Middle frontal gyrus (tissue), 1 donor: ENCODE measurements around the gene DICER1.
"Not testable (repeated sequence)": the region's sequence is repeated elsewhere in the genome, so short reads cannot be mapped to it uniquely, and the experiment has no call there.

ENCODE experiments used
- DNase-seq: peaks from one replicate; pipeline ENCODE4 v3.0.0-alpha.2; 2015; ENCODE audit warnings: low spot score; ENCODE audit errors: extremely low spot score

The DICER1 gene, protein sequence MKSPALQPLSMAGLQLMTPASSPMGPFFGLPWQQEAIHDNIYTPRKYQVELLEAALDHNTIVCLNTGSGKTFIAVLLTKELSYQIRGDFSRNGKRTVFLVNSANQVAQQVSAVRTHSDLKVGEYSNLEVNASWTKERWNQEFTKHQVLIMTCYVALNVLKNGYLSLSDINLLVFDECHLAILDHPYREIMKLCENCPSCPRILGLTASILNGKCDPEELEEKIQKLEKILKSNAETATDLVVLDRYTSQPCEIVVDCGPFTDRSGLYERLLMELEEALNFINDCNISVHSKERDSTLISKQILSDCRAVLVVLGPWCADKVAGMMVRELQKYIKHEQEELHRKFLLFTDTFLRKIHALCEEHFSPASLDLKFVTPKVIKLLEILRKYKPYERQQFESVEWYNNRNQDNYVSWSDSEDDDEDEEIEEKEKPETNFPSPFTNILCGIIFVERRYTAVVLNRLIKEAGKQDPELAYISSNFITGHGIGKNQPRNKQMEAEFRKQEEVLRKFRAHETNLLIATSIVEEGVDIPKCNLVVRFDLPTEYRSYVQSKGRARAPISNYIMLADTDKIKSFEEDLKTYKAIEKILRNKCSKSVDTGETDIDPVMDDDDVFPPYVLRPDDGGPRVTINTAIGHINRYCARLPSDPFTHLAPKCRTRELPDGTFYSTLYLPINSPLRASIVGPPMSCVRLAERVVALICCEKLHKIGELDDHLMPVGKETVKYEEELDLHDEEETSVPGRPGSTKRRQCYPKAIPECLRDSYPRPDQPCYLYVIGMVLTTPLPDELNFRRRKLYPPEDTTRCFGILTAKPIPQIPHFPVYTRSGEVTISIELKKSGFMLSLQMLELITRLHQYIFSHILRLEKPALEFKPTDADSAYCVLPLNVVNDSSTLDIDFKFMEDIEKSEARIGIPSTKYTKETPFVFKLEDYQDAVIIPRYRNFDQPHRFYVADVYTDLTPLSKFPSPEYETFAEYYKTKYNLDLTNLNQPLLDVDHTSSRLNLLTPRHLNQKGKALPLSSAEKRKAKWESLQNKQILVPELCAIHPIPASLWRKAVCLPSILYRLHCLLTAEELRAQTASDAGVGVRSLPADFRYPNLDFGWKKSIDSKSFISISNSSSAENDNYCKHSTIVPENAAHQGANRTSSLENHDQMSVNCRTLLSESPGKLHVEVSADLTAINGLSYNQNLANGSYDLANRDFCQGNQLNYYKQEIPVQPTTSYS (N-terminal part only)

DNA sequence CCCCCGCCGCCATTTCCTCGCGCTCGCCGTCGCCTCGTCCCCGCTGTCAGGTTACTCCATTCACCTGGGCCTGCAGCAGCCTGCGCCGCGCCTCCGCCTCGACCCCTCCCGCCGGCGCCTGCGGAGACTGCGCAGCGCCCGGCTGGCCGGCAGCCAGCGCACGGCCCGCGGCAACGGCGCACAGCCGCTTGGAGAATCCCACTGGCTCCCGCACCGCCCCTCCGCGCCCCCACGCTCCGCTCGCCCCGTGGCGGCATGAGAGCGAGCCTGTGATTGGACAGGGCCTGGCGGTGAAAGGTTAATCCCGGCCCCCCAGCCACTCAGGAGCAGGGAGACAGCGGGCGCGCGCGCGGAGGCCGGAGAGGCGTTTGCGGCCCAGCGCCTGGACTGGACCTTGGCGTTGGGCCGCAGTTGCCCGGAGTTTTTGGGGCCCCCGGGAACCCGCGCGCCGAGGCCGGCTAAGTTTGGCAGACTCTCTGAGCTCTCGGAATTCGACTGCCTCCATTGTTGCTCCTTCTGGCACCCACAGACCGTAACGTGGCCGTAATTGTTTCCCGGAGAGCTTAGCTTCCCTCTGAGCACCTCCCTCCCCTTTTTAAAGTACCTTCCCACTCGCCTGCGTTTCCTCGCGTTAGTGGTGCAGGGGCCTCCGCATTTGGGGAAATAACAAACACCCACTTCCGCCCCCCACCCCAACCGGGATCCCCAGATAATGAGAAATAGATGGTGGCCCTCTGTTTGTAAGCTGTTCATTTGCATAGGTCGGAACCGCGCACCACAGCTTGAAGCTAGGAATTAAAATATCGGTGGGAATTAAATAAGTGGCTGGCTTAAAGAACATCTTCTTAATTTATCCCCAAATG is at the start of gene DICER1:
Gene DICER1 (minus strand): TSS at position 203 of the 863 bp plus-strand sequence. CDS start 24,071 bp downstream, outside the sequence.
- peak; percentile 94 for DNase-seq

DNA sequence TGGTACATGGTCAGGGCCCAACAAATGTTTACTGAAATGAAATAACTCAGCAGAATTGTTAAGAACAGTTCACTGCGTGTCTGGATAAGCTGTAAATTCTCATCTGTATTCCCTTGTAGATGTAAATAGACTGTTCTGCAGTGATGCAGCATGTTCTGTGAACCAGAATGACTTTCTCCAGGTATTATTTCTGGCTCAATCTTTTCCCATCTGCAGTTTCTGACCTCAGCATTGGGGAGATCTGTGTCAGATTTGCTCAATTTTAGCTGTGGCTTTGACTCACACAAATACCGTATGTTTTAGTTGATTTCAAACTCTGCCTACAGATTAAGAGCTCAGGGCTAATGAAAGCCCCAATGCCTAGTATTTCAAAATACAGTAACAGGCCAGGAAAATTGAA is 49.2 kb upstream of the DICER1 start:
- no peak for DNase-seq

DNA sequence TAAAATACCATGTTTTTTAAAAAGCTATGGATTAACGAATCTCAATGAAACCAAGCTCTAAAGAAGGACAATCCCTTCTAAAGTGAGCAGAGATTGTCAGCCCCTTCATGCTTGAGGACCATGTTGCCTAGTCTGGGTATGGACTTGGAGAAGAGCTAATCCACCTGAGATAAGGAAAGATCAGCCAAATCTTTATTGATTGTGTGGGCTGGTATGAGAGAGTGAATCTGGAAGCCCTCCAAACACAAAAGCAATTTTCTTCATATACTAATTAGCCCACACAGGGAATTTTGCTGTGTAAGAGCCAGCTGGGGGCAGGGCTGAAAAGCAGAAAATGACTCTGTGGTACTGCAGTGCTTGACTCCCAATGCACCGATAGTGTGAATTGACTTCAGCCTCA is 47.4 kb upstream of the DICER1 start:
- DNase-seq: no peak

DNA sequence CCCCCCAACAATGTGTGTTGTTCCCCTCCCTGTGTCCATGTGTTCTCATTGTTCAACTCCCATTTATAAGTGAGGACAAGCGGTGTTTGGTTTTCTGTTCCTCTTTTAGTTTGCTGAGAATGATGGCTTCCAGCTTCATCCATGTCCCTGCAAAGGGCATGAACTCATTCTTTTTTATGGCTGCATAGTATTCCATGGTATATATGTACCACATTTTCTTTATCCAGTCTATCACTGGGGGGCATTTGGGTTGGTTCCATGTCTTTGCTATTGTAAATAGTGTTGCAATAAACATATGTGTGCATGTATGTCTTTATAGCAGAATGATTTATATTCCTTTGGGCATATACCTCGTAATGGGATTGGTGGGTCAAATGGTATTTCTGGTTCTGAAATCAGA is 44.4 kb upstream of the DICER1 start:
- not testable (repeated sequence) for DNase-seq

DNA sequence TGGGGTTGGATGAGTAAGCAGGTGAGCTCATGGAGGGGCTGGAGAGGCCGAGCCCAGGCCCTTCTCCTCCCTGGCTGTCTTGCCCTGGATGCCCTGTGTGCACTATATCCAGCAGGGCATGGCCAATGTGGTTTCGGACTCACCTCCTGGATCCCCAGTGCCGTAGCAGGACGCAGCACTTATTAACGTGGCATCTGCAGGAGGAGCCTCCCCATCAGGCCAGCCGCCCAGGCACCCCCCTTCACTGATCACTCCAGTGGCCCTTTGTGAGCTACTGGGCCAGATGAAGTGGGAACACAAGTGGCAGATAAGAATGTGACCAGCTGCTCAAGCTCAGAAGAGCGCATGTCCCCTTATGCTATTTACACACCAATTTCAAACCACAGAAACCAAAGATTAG is 43.1 kb upstream of the DICER1 start:
- no peak for DNase-seq

DNA sequence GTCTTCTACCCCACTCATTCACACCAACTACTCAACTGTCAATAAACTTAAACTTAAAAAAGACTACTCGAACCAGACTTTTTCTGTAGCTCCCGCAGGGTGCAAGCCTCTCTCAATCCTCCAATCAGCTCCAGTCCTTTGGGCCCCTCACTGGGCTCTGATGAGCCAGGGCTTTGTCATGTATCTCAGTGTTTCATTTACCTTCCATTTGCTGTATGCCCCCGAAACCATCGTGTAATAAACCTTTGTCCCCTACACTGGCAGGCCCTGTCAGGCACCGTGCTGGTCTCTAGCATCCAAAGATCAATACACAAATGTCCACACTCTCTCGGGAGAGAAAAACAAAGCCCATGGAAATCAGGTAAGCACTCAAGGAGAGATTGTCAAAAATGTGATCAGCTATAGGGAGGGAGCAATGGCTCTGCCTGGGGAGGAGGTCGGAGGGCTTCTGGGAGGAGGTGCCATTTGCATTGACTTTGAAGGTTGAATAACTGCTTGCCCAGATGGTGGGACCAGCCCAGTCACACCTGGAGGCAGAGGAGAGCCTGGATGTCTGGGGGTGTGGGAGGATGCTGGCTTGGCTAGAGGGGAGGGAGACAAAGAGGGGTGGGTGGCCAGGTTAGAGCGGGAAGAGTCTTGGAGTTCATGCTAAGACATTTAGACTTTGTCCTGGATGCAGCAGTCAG is 42.1 kb upstream of the DICER1 start:
- DNase-seq: no peak

DNA sequence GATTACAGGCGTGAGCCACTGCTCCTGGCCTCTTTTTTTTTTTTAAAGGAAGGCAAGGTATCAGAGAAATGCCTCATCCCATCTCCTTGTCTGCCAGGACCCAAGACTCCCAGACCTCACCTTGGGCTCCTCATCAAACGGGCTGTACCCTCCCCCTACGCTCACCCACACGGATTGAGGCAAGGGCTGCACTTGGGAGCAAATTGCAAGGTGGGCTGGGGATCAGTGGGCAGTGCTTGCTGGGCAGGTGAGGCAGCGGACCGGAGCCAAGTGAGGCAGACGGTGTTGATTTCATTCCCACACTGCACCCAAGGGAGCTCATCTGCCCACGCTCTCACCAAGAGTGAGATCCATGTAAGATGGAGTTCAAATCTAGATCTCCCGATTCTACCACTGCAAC is 41.0 kb upstream of the DICER1 start:
- no peak for DNase-seq

DNA sequence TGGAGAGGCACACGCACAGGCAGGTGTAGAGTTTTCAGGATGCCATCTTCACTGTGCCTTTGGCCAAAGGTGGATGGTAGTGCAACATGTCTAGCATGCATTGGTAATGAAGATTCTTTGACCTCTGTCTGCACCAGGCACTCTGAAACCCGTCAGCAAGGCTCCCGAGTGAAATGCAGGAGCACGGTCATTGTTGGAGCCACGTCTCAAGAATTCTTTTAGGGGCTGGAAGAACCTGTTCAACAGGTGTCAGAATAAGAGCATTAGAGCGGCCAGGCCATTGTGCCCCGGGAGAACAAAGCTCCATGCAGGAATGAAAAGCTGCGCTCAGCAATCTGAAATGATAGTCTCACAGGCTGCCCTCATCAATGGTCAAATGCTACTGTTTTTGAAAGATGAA is 40.2 kb upstream of the DICER1 start:
- no peak for DNase-seq

DNA sequence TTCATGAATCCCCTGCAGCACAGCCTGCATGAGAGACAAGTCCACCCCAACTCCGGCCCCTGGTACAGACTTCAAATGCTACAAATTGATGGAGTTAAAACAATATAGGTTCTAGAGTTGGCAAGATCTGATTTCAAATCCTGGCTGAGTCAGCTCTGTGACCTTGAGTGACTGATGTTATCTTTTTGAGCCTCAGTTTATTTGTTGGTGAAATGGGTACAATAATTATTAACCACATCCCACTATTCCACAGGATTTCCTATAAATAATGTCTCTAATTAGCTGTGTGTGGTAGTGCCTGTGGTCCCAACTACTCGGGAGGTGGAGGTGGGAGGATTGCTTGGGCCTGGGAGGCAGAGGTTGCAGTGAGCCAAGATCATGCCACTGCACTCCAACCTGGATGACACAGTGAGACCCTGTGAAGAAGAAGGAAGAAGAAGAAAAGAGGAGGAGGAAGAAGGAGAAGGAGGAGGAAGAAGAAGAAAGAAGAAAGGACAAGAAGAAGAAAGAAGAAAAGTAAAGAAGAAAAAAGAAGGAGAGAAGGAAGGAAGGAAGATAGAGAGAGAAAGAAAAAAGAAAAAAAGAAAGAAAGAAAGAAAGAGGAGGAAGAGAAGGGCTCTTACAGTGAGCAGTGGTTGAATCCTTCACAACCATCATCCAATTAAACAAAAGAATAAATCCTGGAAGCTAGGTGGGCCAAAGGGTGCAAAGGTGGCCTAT is 39.7 kb upstream of the DICER1 start:
- DNase-seq: no peak

DNA sequence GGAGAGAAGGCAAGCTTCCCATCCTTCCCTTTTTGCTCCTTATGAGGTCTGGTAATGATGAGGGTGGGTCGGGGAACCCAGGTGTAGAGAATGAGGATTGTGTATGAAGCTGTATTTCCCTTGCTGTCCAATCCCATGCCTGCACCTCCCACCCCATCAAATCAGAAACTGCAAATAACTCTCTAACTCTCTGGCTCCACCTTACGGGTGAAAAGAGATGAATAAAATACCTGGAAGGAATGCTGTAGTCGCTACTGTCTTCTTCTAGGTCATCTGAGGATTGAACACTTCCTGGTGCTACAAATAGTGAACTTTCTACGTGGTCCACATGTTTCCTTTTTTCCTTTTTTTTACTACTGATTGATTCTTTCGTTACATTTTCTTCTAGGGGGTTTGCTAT is 38.9 kb upstream of the DICER1 start:
- no peak for DNase-seq

DNA sequence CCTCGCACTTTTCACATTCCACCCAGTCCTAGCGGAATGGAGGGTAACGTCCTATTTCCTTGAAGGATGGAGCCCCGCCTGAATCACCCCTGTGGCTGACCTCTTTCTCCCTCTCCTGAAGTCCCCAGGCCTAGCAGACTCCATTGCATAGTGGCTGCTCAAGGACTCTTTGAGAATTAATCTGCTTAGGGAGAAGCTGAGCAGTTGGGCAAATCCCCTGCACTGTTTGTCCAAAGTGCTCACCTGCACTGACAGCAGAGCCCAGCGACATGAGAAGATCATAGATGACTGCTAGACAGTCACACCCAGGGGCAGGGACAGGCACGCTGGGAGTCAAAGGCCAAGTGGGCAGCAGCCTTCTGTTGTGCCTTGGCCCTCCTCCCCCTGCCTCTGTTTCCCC is 37.7 kb upstream of the DICER1 start:
- DNase-seq: no peak

DNA sequence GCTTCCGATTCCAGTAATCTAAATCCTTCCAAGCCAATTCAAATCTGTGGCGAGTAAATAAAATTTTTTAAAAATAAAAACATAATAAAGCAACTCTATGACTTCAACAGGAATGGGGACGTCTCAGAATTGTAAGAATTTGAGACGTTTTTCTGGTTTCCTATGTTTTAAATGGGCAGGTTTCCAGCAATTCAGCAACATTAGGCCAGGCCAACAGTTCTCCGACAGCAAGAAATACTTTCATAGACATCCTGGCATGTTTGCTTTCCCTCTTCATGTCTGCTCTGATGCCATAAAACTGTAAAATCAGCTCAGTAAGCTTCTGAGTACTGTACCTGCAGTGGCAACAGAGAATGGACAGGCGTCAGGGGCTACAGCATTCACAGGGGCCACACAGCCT is 35.8 kb upstream of the DICER1 start:
- no peak for DNase-seq

DNA sequence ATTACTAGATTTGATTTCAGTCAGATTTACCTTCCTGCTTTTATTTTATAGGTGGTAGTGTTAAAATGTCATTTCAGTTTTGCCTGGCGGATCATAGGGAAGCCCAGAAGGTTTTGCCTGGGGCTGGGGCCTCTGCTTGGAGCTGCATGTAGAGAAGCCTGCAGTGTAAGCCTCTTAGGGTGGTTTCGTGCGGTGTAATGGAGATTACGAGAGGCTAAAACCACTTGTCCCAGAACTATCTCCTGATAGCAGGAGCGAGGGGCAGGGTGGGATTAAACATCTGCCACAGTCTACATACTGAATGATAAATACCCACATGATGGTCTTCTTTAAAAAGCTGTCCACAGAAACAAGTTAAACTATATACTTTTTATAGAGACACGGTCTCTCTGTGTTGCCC is 35.0 kb upstream of the DICER1 start:
- no peak for DNase-seq

DNA sequence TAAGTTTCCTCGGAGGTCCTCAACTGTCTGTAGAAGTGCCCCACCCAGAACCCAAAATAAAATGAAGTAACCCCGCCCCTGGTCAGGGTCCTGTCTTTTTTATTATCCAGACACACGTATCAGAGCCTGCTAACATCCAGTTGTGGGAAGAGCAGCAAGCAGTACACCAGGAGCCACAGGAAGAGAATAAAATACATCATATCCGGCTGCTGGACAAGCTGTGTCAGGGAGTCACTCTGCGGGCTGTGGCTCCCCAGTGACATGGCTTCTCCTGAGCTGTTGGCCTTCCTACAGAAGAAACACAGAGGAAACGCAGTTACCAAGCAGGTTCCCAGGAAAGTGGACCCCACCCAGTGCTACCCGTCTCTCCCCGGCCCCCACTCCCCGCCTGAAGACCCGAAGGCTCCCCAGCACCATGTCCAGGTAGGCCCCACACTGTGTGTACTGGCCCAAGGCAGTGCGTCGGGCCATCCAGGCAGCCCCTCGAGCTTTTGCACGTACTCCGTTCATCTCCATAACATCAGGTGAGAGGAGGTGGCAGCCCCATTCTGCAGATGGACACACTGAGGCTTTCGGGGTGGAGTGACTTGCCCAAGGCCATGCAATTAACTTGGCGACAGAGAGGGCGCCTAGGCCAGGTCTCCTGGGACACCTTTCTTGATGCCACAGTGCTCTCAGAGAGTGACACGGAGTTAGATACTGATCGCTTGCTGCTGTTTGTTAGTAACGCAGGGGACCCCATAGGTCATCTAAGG is 34.3 kb upstream of the DICER1 start:
- no peak for DNase-seq

DNA sequence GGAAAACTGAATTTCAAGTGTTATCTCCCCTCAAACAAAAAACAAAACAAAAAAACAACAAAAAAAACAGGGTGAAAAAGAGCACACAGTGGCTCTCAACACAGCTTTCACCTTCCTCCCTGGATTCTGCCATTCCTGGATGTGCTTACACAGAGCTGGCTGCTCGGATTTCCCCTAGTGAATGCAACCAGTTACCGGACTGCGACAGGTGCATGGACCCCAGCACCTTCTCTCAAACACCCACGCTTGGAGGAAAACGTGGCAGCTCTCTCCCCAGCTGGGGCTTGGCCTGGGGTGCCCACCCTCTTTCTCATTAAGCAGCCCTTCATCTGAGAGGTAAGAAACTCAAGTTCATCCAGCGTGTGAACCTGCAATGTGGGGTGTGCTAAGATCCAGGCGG is 33.5 kb upstream of the DICER1 start:
- DNase-seq: no peak

DNA sequence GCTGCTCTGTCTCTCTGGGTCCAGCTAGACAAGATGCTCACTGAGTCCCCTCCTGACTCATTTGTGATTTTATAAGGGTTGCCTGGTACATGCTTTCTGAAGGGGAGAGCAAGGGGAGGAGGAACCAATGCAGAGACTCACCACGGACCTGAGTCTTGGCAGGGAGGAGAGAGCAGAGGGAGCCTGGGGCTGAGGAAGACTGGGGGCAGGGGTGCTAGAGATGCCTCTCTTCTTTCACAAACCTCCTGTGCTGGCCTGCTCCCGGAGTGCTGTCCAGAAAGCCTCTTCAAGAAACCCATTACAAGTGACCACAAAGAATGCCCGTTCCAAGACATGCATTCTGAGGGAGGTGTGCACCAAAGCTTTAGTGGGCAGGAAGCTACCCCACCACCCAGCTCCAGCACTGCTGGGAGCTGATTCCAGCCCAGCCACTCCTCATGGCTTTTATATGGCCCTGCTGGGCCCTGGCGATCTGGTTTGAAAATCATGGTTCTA is 33.1 kb upstream of the DICER1 start:
- DNase-seq: no peak

DNA sequence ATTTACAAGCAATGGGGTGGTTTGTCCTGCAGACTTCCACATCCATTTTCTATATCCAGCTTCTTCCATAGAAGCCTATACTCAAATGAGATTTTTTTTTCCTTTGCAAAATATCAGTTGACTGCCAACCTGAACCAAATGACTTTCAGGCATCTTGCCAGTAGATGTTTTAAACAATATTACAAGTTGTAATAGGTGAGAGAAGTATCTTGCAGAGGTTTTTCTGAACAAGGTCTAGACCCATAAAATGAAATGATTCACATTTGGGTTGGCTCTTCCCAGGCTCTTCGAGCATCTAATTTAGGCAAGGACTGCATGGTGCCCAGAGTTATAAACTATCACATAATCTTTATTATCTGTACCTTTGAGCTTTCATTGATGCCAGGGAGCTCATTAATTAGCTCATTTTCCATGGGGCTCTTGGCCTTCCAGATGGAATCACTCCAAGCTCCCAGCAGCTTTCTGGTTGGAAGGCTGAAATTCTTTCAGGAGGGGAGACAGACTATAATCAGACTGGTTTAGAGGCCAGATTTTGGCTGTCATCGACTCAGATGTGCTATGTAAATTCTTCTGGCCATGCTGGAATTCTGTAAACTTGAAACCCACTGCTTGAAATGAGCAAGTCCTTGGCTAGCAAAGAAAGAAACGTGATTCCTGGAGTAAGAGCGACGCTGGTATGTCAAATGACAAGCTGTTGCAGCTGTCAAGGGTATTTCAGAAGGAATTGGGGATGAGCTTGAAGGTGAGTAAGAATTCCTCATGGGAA is 32.2 kb upstream of the DICER1 start:
- DNase-seq: no peak

DNA sequence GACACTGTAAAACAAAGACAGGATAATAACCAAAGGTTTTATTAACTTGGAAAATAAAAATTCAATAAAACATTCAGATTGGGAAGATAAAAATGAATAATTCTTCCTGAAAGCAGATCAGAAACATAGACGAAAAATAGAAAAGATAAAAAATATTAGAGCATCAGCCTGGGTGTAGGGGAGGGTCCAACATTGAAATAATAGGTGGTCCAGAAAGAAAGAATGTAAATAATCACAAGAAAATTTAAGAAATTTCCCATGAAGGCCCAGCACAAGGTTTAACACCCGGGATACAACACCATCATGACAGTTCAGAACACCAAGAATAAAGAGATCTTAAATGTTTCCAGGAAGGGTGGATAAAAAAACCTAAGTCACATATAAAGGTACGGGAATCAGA is 31.1 kb upstream of the DICER1 start:
- DNase-seq: no peak
